K562 (cell line): ENCODE results near the gene RAI1. TPM values are rescaled to one million over a fixed set of nuclear protein-coding genes. Genes with fewer than 3 reads are reported as not detected.

Experiments used
- ATAC-seq: fragments of 200-7000 bp; cut with Tn5 transposase; 3 replicates; pipeline ENCODE4 v1.9.1; 2020; ENCODE audit warnings: moderate library complexity
- BruUV-seq: library from RNA; stranded (reverse); fragments of 400-500 nt; replicated peaks from 2 replicates; lab custom pipeline; 2021; lab: Mats Ljungman, UMichigan
- CTCF ChIA-PET: fragments of 300-600 bp; formaldehyde crosslinking; extraction: SDS; loops from one replicate; lab custom pipeline; 2021; ENCODE audit warnings: low intra/inter-chr PET ratio; lab: Yijun Ruan, JAX
- POLR2A ChIA-PET: fragments of 300-600, 350-650 bp; sonication (Branson Sonifier 250); formaldehyde crosslinking; extraction: SDS; loops from one replicate; lab custom pipeline; 2021; ENCODE audit warnings: antibody characterized with exemption, inconsistent platforms; lab: Yijun Ruan, JAX
- DNase-seq, 4 experiments: peaks; one replicate each; pipeline versions ENCODE4 v3.0.0 to v3.0.0-alpha.2; 2011 to 2018; ENCODE audit warnings: low spot score in 3 of 4, mixed read lengths in 3 of 4; ENCODE audit errors: extremely low read depth in 1 of 4
- FAIRE-seq: peaks from 2 replicates; lab custom pipeline; 2011; peaks lifted over from hg19 to GRCh38; lab: Jason Lieb, UNC
- H2AFZ ChIP-seq: 2 replicates; pipeline ENCODE4 v1.6.0; 2011; ENCODE audit warnings: low read depth, low read length, control low read depth, inconsistent platforms
- H3K27ac ChIP-seq: fragments of 200-600 bp; 3 replicates; pipeline ENCODE4 v1.8.0; 2011; ENCODE audit warnings: low read depth, mild to moderate bottlenecking, control low read depth, inconsistent platforms, low read length, moderate library complexity, mixed read lengths; ENCODE audit errors: extremely low read depth
- H3K27me3 ChIP-seq, 2 experiments: fragments of 300-600 bp in 1 of 2; 2 replicates in 1 of 2; 3 replicates in 1 of 2; pipeline versions ENCODE4 v1.6.0 to v1.8.0; 2011; ENCODE audit warnings: inconsistent platforms in 2 of 2, low read length in 2 of 2, mild to moderate bottlenecking in 1 of 2, mixed read lengths in 1 of 2, moderate library complexity in 1 of 2; ENCODE audit not compliant: control insufficient read depth in 2 of 2, insufficient read depth in 2 of 2
- H3K36me3 ChIP-seq: fragments of 300-600 bp; 3 replicates; pipeline ENCODE4 v1.8.0; 2011; ENCODE audit warnings: mild to moderate bottlenecking, low read length, inconsistent platforms; ENCODE audit not compliant: control insufficient read depth, insufficient read depth
- H3K4me1 ChIP-seq, 2 experiments: fragments of 200-600 bp in 1 of 2; replicated peaks in 1 of 2; 2 replicates in 1 of 2; 3 replicates in 1 of 2; pipeline versions ENCODE4 v1.5.1 to v1.8.0; 2011; ENCODE audit warnings: inconsistent platforms in 2 of 2, low read length in 2 of 2, mild to moderate bottlenecking in 1 of 2, mixed read lengths in 1 of 2, moderate library complexity in 1 of 2; ENCODE audit not compliant: control insufficient read depth in 2 of 2, insufficient read depth in 2 of 2
- H3K4me2 ChIP-seq: 2 replicates; pipeline ENCODE4 v1.6.1; 2011; ENCODE audit warnings: low read length, control low read depth, inconsistent platforms, mixed read lengths; ENCODE audit not compliant: insufficient read depth
- H3K4me3 ChIP-seq: fragments of 200-600 bp; sonication (generic), shearing (Covaris generic); 2 replicates; pipeline ENCODE4 v1.5.1; 2016; ENCODE audit warnings: control low read depth, inconsistent platforms
- H3K79me2 ChIP-seq: fragments of 200-600 bp; 3 replicates; pipeline ENCODE4 v1.8.0; 2011; ENCODE audit warnings: low read length, inconsistent platforms; ENCODE audit not compliant: control insufficient read depth, insufficient read depth
- H3K9ac ChIP-seq, 2 experiments: 2 replicates each; pipeline versions ENCODE4 v1.6.0 to v1.6.1; 2011; ENCODE audit warnings: low read depth in 2 of 2, low read length in 2 of 2, control low read depth in 1 of 2, inconsistent platforms in 1 of 2, mild to moderate bottlenecking in 1 of 2, mixed read lengths in 1 of 2; ENCODE audit not compliant: insufficient read depth in 1 of 2
- H3K9me1 ChIP-seq: one replicate; pipeline ENCODE4 v1.6.0; 2011; ENCODE audit warnings: inconsistent platforms, mild to moderate bottlenecking, low read length, moderate library complexity; ENCODE audit not compliant: control insufficient read depth, insufficient read depth
- H3K9me3 ChIP-seq: replicated peaks from 2 replicates; pipeline ENCODE4 v1.5.1; 2011; ENCODE audit warnings: low read depth, low read length, inconsistent platforms; ENCODE audit not compliant: control insufficient read depth, insufficient read depth
- H4K20me1 ChIP-seq: replicated peaks from 2 replicates; pipeline ENCODE4 v1.6.1; 2011; ENCODE audit warnings: low read length, inconsistent platforms, mixed read lengths; ENCODE audit not compliant: control insufficient read depth, insufficient read depth
- GATAD2B ChIP-seq: fragments of 450-650 bp; IDR thresholded peaks from 2 replicates; pipeline ENCODE4 v1.6.1; 2017; ENCODE audit warnings: mild to moderate bottlenecking, borderline replicate concordance
- POLR2H ChIP-seq: IDR thresholded peaks from 2 replicates; pipeline ENCODE4 v1.6.1; 2016; ENCODE audit warnings: missing genetic modification characterization, low read depth, mild to moderate bottlenecking, control low read depth, missing compliant biosample characterization, moderate library complexity
- PRMT5 ChIP-seq: sonication (generic); formaldehyde crosslinking; IDR thresholded peaks from 2 replicates; pipeline ENCODE4 v1.5.0; 2020; ENCODE audit warnings: missing genetic modification reagents
- RB1 ChIP-seq: fragments of 450-650 bp; IDR thresholded peaks from 2 replicates; pipeline ENCODE4 v1.6.1; 2017; ENCODE audit warnings: low read depth, mild to moderate bottlenecking
- ZNF134 ChIP-seq: fragments of 250-450 bp; sonication (Bioruptor Pico); conservative IDR thresholded peaks from 2 replicates; pipeline ENCODE4 v1.4.0; 2020
- WGBS: fragments of 100-300 bp; shearing (Covaris generic); methylation state at CpG from one replicate; pipeline ENCODE4 v1.1.6; 2016; ENCODE audit warnings: low coverage, mixed read lengths; ENCODE audit not compliant: insufficient coverage; ENCODE audit errors: missing lambda C conversion rate; 5-methylcytosine and 5-hydroxymethylcytosine counted together
- in situ Hi-C: fragments of 300-500 bp; cut with MboI; formaldehyde crosslinking; loops from 4 replicates; pipeline ENCODE4 v1.15.0; 2018; ENCODE audit warnings: inconsistent platforms, mixed read lengths
- intact Hi-C: fragments of 100-400 bp; cut with micrococcal nuclease; formaldehyde crosslinking; loops from 2 replicates; pipeline ENCODE4 v1.14.2; 2022
- polyA plus RNA-seq, 8 experiments: library from polyadenylated mRNA; depleted of rRNA in 4 of 8; stranded (reverse) in 5 of 8; unstranded in 3 of 8; fragments of >200 nt; fragmentation: Nextera tagmentation in 2 of 8; fragmentation: Illumina TruSeq in 1 of 8; extraction: Ambion mirVana in 2 of 8; extraction: Trizol in 1 of 8; gene quantifications; 2 replicates each; pipeline versions ENCODE4 v1.2.1 to v1.2.3, GENCODE V29; 2011 to 2014; ENCODE audit warnings: inconsistent platforms in 1 of 8, missing spikeins in 1 of 8
- total RNA-seq, 7 experiments: library from RNA; depleted of rRNA in 6 of 7; stranded (reverse); fragments of >200 nt in 6 of 7; fragmentation: Illumina TruSeq in 2 of 7; extraction: Trizol in 2 of 7; gene quantifications; 2 replicates each; pipeline versions ENCODE4 v1.2.1 to v1.2.3, GENCODE V29; 2011 to 2021; ENCODE audit warnings: low replicate concordance in 1 of 7
- TF ChIP-seq, protein P1 (sequence below): sonication (generic); IDR thresholded peaks from 2 replicates; pipeline ENCODE4 v1.6.1; 2016

RAI1 gene
- total and polyA plus RNA-seq, 9 of the 15 experiments (the other 6 are each of a cell fraction or from before 2014, with no cell fraction given): 0.68 to 19.9 (median 5.5) TPM

DNA sequence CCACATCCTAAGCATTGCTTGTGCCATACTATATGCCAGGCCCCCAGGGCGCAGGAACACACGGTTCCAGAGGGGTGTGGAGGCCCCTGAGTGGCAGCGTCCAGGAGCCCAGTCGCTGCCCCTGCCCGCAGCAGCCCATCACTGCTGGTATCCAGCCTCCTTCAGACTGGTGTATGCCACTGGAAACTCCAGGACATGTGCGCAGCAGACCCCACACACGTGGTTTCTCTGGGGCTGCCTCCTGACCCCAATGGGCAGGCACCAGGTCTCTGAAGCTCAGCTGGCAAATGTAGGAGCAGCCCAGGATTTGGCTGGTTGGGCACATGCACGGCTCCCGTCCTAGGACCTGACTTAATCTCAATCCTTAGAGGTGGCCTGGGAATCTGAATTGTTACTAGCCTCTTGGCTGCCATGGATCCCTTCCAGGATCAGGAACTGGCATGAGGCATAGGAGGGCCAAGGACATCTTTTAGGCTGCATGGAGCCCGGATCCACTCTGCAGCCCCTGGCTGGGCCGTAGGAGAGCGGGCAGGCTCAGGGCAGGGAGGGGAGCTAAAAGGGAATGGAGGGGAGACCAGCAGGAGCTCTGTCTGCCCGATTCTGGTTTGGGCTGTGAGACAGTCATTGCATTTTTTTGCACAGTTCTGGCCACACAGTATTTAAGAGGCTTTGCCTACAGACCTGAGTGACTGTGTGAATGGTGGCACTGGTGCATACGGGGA is 62.3 kb downstream of the RAI1 start:
- H2AFZ ChIP-seq: no peak overlapping the region
- FAIRE-seq (no peak), ATAC-seq (no peak), DNase-seq (no peak)
- 85% methylated on average over 9 of the region's 14 CpGs for WGBS
- peaks cover 3% of the 10 kb centered on the region; the same call in 1 of the 2 replicates for H4K20me1 ChIP-seq
- ChIA-PET POLR2A (no interaction called here), CTCF (no interaction called here)
- TF ChIP-seq PRMT5 (CRISPR knock-in tag) (no peak), GATAD2B (no peak), ZNF134 (CRISPR knock-in tag) (no peak), POLR2H (tag) (no peak), RB1 (no peak)
- TF ChIP-seq, protein P1, sequence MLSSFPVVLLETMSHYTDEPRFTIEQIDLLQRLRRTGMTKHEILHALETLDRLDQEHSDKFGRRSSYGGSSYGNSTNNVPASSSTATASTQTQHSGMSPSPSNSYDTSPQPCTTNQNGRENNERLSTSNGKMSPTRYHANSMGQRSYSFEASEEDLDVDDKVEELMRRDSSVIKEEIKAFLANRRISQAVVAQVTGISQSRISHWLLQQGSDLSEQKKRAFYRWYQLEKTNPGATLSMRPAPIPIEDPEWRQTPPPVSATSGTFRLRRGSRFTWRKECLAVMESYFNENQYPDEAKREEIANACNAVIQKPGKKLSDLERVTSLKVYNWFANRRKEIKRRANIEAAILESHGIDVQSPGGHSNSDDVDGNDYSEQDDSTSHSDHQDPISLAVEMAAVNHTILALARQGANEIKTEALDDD: no peak
- H3K9me3 ChIP-seq: no peaks in the 10 kb centered on the region
- peaks cover 7% of the 10 kb centered on the region; the same call in 2 of the 3 replicates for H3K79me2 ChIP-seq
- peaks cover 13 to 27% of the 10 kb centered on the region in 2 experiments; a peak in 4 of 5 replicates for H3K4me1 ChIP-seq
- H3K4me2 ChIP-seq: no peak overlapping the region
- H3K27ac ChIP-seq: no peak overlapping the region
- H3K4me3 ChIP-seq: no peak overlapping the region
- H3K9ac ChIP-seq: peak overlapping the region in 1 of 2 experiments; percentile 73; a peak in 1 of 4 replicates
- in situ Hi-C loops: no loop called here
- no peaks in the 10 kb centered on the region for H3K27me3 ChIP-seq
- no TSS peak for BruUV-seq
- intact Hi-C loops: no loop called here
- no peaks in the 10 kb centered on the region for H3K36me3 ChIP-seq
- H3K9me1 ChIP-seq: no peaks in the 10 kb centered on the region
